ENCODE measurements around the gene CRTC3. TPM values are rescaled to one million over a fixed set of nuclear protein-coding genes. Genes with fewer than 3 reads are reported as not detected.

The CRTC3 gene
- total RNA-seq, 1 donor from 2014 or later, result 21.4 TPM

DNA sequence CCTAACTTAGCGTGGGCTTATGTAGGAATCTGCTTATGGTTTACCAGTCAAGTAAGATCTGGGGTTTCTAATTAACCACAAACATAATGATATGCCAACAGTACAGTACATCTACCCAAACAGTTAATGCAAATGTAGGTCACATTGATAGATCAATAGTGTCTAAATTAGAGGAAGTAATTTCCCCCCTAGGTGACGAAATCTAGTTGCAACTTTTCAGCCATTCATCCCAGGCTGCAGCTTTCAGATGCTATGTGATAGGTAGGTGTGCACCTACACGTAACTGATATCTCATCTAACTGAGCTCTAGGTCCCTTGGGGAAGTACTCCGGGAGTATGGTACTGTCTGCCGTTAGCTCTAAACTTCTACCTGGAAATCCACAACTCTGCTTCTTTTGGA lies 57.2 kb downstream of the CRTC3 start:
- H3K4me3 Mint-ChIP-seq (ENCODE audit: unreplicated experiment), result no peak overlapping the region
- Histone ChIP-seq H3K4me1 (ENCODE audit: insufficient read depth, low read length) (no peaks in the 10 kb centered on the region), H3K9me3 (ENCODE audit: insufficient read depth, low read depth, low read length) (no peaks in the 10 kb centered on the region), H2AFZ (ENCODE audit: low read depth, low read length) (no peak overlapping the region), H3K79me2 (ENCODE audit: insufficient read depth, low read length) (peaks cover 4% of the 10 kb centered on the region), H3K9ac (ENCODE audit: low read length) (no peak overlapping the region), H3K27ac (ENCODE audit: low read depth, low read length) (no peak overlapping the region), H3K36me3 (ENCODE audit: insufficient read depth, low read length) (no peaks in the 10 kb centered on the region), H3K4me2 (ENCODE audit: low read length) (no peak overlapping the region), H4K20me1 (ENCODE audit: insufficient read depth, low read length) (peaks cover 41% of the 10 kb centered on the region), H3K27me3 (ENCODE audit: insufficient read depth, low read length) (no peaks in the 10 kb centered on the region), H3K4me3 (ENCODE audit: insufficient read depth, low read depth, low read length) (no peak overlapping the region)
- peaks cover 4% of the 10 kb centered on the region for H3K36me3 Mint-ChIP-seq (ENCODE audit: low read depth, unreplicated experiment)
- no peaks in the 10 kb centered on the region for H3K27me3 Mint-ChIP-seq (ENCODE audit: low read depth, unreplicated experiment)
- no peak for DNase-seq (ENCODE audit: low read depth)
- no peak for TF ChIP-seq EZH2 (IDR thresholded peaks at IDR 0.05; ENCODE audit: insufficient read depth, low read length)
- TF ChIP-seq, protein P1, sequence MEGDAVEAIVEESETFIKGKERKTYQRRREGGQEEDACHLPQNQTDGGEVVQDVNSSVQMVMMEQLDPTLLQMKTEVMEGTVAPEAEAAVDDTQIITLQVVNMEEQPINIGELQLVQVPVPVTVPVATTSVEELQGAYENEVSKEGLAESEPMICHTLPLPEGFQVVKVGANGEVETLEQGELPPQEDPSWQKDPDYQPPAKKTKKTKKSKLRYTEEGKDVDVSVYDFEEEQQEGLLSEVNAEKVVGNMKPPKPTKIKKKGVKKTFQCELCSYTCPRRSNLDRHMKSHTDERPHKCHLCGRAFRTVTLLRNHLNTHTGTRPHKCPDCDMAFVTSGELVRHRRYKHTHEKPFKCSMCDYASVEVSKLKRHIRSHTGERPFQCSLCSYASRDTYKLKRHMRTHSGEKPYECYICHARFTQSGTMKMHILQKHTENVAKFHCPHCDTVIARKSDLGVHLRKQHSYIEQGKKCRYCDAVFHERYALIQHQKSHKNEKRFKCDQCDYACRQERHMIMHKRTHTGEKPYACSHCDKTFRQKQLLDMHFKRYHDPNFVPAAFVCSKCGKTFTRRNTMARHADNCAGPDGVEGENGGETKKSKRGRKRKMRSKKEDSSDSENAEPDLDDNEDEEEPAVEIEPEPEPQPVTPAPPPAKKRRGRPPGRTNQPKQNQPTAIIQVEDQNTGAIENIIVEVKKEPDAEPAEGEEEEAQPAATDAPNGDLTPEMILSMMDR (IDR thresholded peaks at IDR 0.05; ENCODE audit: insufficient read depth, low read depth, low read length), result no peak
- no peaks in the 10 kb centered on the region for H3K9me3 Mint-ChIP-seq (ENCODE audit: unreplicated experiment)
- H3K27ac Mint-ChIP-seq (ENCODE audit: unreplicated experiment), result no peak overlapping the region
- H3K4me1 Mint-ChIP-seq (ENCODE audit: low read depth, unreplicated experiment), result no peaks in the 10 kb centered on the region
- FAIRE-seq, result no peak

DNA sequence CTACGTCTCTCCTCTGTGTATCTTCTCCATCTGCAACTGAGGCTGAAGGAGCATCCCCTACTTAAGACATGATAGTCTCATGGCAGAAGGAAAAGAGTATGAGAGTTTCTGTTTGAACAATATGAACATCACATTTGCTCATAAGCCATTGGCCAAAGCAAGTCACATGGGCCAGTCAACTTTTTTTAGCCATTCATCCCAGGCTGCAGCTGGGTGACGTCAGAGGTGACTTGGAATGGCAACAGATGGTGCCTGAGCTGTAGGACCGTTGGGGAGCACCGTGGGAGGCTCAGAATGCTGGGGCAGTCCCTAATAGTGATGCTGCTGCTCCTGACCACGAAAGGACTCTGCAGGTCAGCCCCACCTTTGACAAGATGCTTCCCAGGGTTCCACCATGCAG lies 58.7 kb downstream of the CRTC3 start:
- H3K27ac Mint-ChIP-seq (ENCODE audit: unreplicated experiment), result no peak overlapping the region
- TF ChIP-seq EZH2 (IDR thresholded peaks at IDR 0.05; ENCODE audit: insufficient read depth, low read length), result no peak
- TF ChIP-seq, protein P1 (IDR thresholded peaks at IDR 0.05; ENCODE audit: insufficient read depth, low read depth, low read length), result no peak
- Histone ChIP-seq H3K4me1 (ENCODE audit: insufficient read depth, low read length) (peaks cover 5% of the 10 kb centered on the region), H3K36me3 (ENCODE audit: insufficient read depth, low read length) (no peaks in the 10 kb centered on the region), H3K27me3 (ENCODE audit: insufficient read depth, low read length) (no peaks in the 10 kb centered on the region), H2AFZ (ENCODE audit: low read depth, low read length) (no peak overlapping the region), H3K4me3 (ENCODE audit: insufficient read depth, low read depth, low read length) (no peak overlapping the region), H3K4me2 (ENCODE audit: low read length) (no peak overlapping the region), H3K9me3 (ENCODE audit: insufficient read depth, low read depth, low read length) (no peaks in the 10 kb centered on the region), H3K79me2 (ENCODE audit: insufficient read depth, low read length) (peaks cover 4% of the 10 kb centered on the region), H3K27ac (ENCODE audit: low read depth, low read length) (no peak overlapping the region), H4K20me1 (ENCODE audit: insufficient read depth, low read length) (peaks cover 30% of the 10 kb centered on the region), H3K9ac (ENCODE audit: low read length) (no peak overlapping the region)
- FAIRE-seq (no peak), DNase-seq (ENCODE audit: low read depth) (peak; percentile 7)
- no peaks in the 10 kb centered on the region for H3K27me3 Mint-ChIP-seq (ENCODE audit: low read depth, unreplicated experiment)
- H3K36me3 Mint-ChIP-seq (ENCODE audit: low read depth, unreplicated experiment), result peaks cover 4% of the 10 kb centered on the region
- no peak overlapping the region for H3K4me3 Mint-ChIP-seq (ENCODE audit: unreplicated experiment)
- peaks cover 7% of the 10 kb centered on the region for H3K4me1 Mint-ChIP-seq (ENCODE audit: low read depth, unreplicated experiment)
- H3K9me3 Mint-ChIP-seq (ENCODE audit: unreplicated experiment), result no peaks in the 10 kb centered on the region

DNA sequence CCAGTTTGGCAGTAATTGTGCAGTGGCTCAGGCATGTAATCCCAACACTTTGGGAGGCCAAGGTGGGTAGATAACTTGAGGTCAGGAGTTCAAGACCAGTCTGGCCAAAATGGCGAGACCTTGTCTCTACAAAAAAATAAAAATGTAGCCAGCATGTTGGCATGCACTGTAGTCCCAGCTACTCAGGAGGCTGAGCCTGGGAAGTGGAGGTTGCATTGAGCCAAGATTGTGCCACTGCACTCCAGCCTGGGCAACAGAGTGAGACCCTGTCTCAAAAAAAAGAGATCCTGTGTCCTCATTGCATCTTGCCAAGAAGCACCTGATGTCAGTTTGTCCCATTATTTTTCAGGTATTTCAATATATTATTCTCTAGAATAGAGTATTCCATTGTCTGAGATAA lies 61.8 kb downstream of the CRTC3 start:
- Mint-ChIP-seq H3K27me3 (ENCODE audit: low read depth, unreplicated experiment) (no peaks in the 10 kb centered on the region), H3K36me3 (ENCODE audit: low read depth, unreplicated experiment) (peaks cover 10% of the 10 kb centered on the region), H3K4me3 (ENCODE audit: unreplicated experiment) (no peak overlapping the region), H3K4me1 (ENCODE audit: low read depth, unreplicated experiment) (peaks cover 7% of the 10 kb centered on the region), H3K9me3 (ENCODE audit: unreplicated experiment) (no peaks in the 10 kb centered on the region), H3K27ac (ENCODE audit: unreplicated experiment) (no peak overlapping the region)
- no peak overlapping the region for H3K4me3 ChIP-seq (ENCODE audit: insufficient read depth, low read depth, low read length)
- H3K79me2 ChIP-seq (ENCODE audit: insufficient read depth, low read length), result peaks cover 4% of the 10 kb centered on the region
- no peaks in the 10 kb centered on the region for H3K27me3 ChIP-seq (ENCODE audit: insufficient read depth, low read length)
- DNase-seq (ENCODE audit: low read depth) (no peak), FAIRE-seq (no peak)
- peaks cover 21% of the 10 kb centered on the region for H4K20me1 ChIP-seq (ENCODE audit: insufficient read depth, low read length)
- H3K4me1 ChIP-seq (ENCODE audit: insufficient read depth, low read length), result peaks cover 5% of the 10 kb centered on the region
- no peak for TF ChIP-seq EZH2 (IDR thresholded peaks at IDR 0.05; ENCODE audit: insufficient read depth, low read length)
- no peaks in the 10 kb centered on the region for H3K36me3 ChIP-seq (ENCODE audit: insufficient read depth, low read length)
- H3K9me3 ChIP-seq (ENCODE audit: insufficient read depth, low read depth, low read length), result no peaks in the 10 kb centered on the region
- H3K9ac ChIP-seq (ENCODE audit: low read length), result no peak overlapping the region
- no peak overlapping the region for H3K27ac ChIP-seq (ENCODE audit: low read depth, low read length)
- H2AFZ ChIP-seq (ENCODE audit: low read depth, low read length), result no peak overlapping the region
- no peak overlapping the region for H3K4me2 ChIP-seq (ENCODE audit: low read length)
